Mucosa of descending colon (tissue), 3 donors: ENCODE data around the gene BICC1. TPM values are rescaled to one million over a fixed set of nuclear protein-coding genes. Genes with fewer than 3 reads are reported as not detected.

Experiments
- ATAC-seq: fragments of 200-7000 bp; cut with Tn5 transposase; one replicate; pipeline ENCODE4 v1.9.1; 2020; ENCODE audit warnings: mild to moderate bottlenecking, moderate library complexity
- DNase-seq, 3 donors: peaks; one replicate each; pipeline ENCODE4 v3.0.0-alpha.2; 2020
- H3K36me3 ChIP-seq: fragments of 200-600 bp; one replicate; pipeline ENCODE4 v1.8.0; 2021; ENCODE audit warnings: low read depth, mild to moderate bottlenecking
- H3K4me1 ChIP-seq: fragments of 200-600 bp; one replicate; pipeline ENCODE4 v1.8.0; 2021; ENCODE audit warnings: low read depth, mild to moderate bottlenecking
- H3K4me3 ChIP-seq: fragments of 200-600 bp; one replicate; pipeline ENCODE4 v1.8.0; 2021; ENCODE audit warnings: mild to moderate bottlenecking
- H3K9me3 ChIP-seq: fragments of 200-600 bp; one replicate; pipeline ENCODE4 v1.8.0; 2021; ENCODE audit warnings: mild to moderate bottlenecking
- CTCF ChIP-seq: fragments of 200-600 bp; IDR thresholded peaks from one replicate; pipeline ENCODE4 v1.8.0; 2022; ENCODE audit warnings: antibody characterized with exemption, mild to moderate bottlenecking
- intact Hi-C, 2 donors: fragments of 100-400 bp; cut with DNase I in 1 of 2; cut with micrococcal nuclease in 1 of 2; formaldehyde crosslinking; loops; one replicate each; pipeline versions ENCODE4 v1.11.0 to v1.11.1; 2022; cut with DNase I, micrococcal nuclease
- total RNA-seq, 3 donors: library from RNA; stranded (reverse); fragmentation: NEBNext Ultra II Directional in 2 of 3; extraction: Animal tissue kit (Norgen Biotek cat#: 25700) in 2 of 3; gene quantifications; one replicate each; pipeline versions ENCODE4 v1.2.1 to v1.2.4, GENCODE V29; 2021 to 2023
- donor health status: DM: no; HTN: no; CAD: no; lungs with moderate emphysema.
- donor health status: DM: no; HTN: no; CAD: no.
- donor health status: DM: no; HTN: yes; CAD: no.

The BICC1 gene
- total RNA-seq, 3 donors from 2014 or later: 1.1 to 5.9 (median 3.5) TPM

- H3K36me3 ChIP-seq: no peaks in the 10 kb centered on the region
- TF ChIP-seq CTCF: no peak
- no peaks in the 10 kb centered on the region for H3K4me1 ChIP-seq
- ATAC-seq: no peak
- H3K4me3 ChIP-seq: no peak overlapping the region
- H3K9me3 ChIP-seq: no peaks in the 10 kb centered on the region
- intact Hi-C loops: no loop called here
- no peak for DNase-seq
These were observed 311.3 kb downstream of the BICC1 start for GRCh38 chr10:58823983-58824382.

GRCh38 chr10:58824396-58824795 lies 311.7 kb downstream of the BICC1 start:
- DNase-seq: no peak
- H3K4me3 ChIP-seq: no peak overlapping the region
- H3K4me1 ChIP-seq: no peaks in the 10 kb centered on the region
- no peak for ATAC-seq
- intact Hi-C loops: no loop called here
- H3K36me3 ChIP-seq: no peaks in the 10 kb centered on the region
- no peak for TF ChIP-seq CTCF
- no peaks in the 10 kb centered on the region for H3K9me3 ChIP-seq

GRCh38 chr10:58826694-58827093 lies 314.0 kb downstream of the BICC1 start:
- Histone ChIP-seq H3K4me3 (no peak overlapping the region), H3K36me3 (no peaks in the 10 kb centered on the region), H3K9me3 (no peaks in the 10 kb centered on the region), H3K4me1 (no peaks in the 10 kb centered on the region)
- ATAC-seq (no peak), DNase-seq (no peak)
- intact Hi-C loops: no loop called here
- TF ChIP-seq CTCF: no peak

- no peak for TF ChIP-seq CTCF
- Histone ChIP-seq H3K9me3 (no peaks in the 10 kb centered on the region), H3K4me1 (no peaks in the 10 kb centered on the region), H3K36me3 (no peaks in the 10 kb centered on the region), H3K4me3 (no peak overlapping the region)
- intact Hi-C loops: no loop called here
- no peak for DNase-seq
- no peak for ATAC-seq
These were observed 314.7 kb downstream of the BICC1 start for GRCh38 chr10:58827381-58827780.

GRCh38 chr10:58829839-58830238 lies 317.2 kb downstream of the BICC1 start:
- H3K4me1 ChIP-seq: no peaks in the 10 kb centered on the region
- DNase-seq (no peak), ATAC-seq (no peak)
- H3K36me3 ChIP-seq: no peaks in the 10 kb centered on the region
- H3K9me3 ChIP-seq: no peaks in the 10 kb centered on the region
- no peak overlapping the region for H3K4me3 ChIP-seq
- intact Hi-C loops: no loop called here
- no peak for TF ChIP-seq CTCF

GRCh38 chr10:58830697-58831096 lies 318.0 kb downstream of the BICC1 start:
- H3K9me3 ChIP-seq: no peaks in the 10 kb centered on the region
- intact Hi-C loops: no loop called here
- DNase-seq (no peak), ATAC-seq (no peak)
- TF ChIP-seq CTCF: no peak
- H3K4me1 ChIP-seq: no peaks in the 10 kb centered on the region
- no peaks in the 10 kb centered on the region for H3K36me3 ChIP-seq
- no peak overlapping the region for H3K4me3 ChIP-seq
